ENCODE results near the gene BCAS1. TPM values are rescaled to one million over a fixed set of nuclear protein-coding genes. Genes with fewer than 3 reads are reported as not detected.

BCAS1 gene
- total and polyA plus RNA-seq, 10 of the 15 experiments (the other 5 are each of a cell fraction or from before 2014, with no cell fraction given) = 0.21 to 1.4 (median 0.55) TPM

GRCh38 chr20:53961527-53961926 is 108.9 kb downstream of the BCAS1 start:
- Histone ChIP-seq H3K9me3 (replicated peaks; ENCODE audit: control insufficient read depth, insufficient read depth, low read length) (no peaks in the 10 kb centered on the region), H2AFZ (ENCODE audit: control insufficient read depth, low read depth, low read length) (no peak overlapping the region), H3K27me3 (replicated peaks in 1 of 2; ENCODE audit: control insufficient read depth in 2 of 2, insufficient read depth in 2 of 2, low read length in 1 of 2) (no peaks in the 10 kb centered on the region; a peak in 1 of 4 replicates), H4K20me1 (ENCODE audit: control insufficient read depth, insufficient read depth) (no peaks in the 10 kb centered on the region), H3K4me3 (no peak overlapping the region), H3K4me1 (ENCODE audit: control insufficient read depth, insufficient read depth, low read length) (no peaks in the 10 kb centered on the region), H3K79me2 (ENCODE audit: control insufficient read depth, insufficient read depth, low read length) (no peaks in the 10 kb centered on the region), H3K27ac (ENCODE audit: control insufficient read depth, insufficient read depth) (no peak overlapping the region), H3K4me2 (ENCODE audit: control insufficient read depth, insufficient read depth) (no peak overlapping the region), H3K36me3 (ENCODE audit: control insufficient read depth in 2 of 2, insufficient read depth in 2 of 2, low read length in 1 of 2) (no peaks in the 10 kb centered on the region), H3K9ac (ENCODE audit: control insufficient read depth, insufficient read depth, low read length) (no peak overlapping the region)
- BruUV-seq (replicated peaks) = no TSS peak
- 54% methylated on average over 4 of the region's 4 CpGs for WGBS (ENCODE audit: insufficient coverage, insufficient replicate concordance, low lambda C conversion rate, missing lambda C conversion rate)
- ATAC-seq (no peak), FAIRE-seq (no peak), DNase-seq (ENCODE audit: low read depth, low spot score) (no peak)
- intact Hi-C loops (cut with micrococcal nuclease; ENCODE audit: unreplicated experiment) = no loop called here
- ChIA-PET RAD21 (ENCODE audit: unreplicated experiment) (interaction anchor here (0.6 to 1.4 kb wide), 2 partner anchors 56 to 100 kb away, joined by 3 to 9 read pairs; no protein-coding TSS in a partner anchor), SMC1A (ENCODE audit: uncharacterized antibody, unreplicated experiment) (interaction anchor here (0.9 to 1.7 kb wide), 8 partner anchors 9 to 551 kb away, joined by 3 to 9 read pairs (median 4); no protein-coding TSS in a partner anchor), POLR2A (no interaction called here), CTCF (interaction anchor here (0.6 to 1.2 kb wide), 5 partner anchors 8 to 106 kb away, joined by 3 to 5 read pairs (median 3); no protein-coding TSS in a partner anchor)
- in situ Hi-C loops (cut with MboI) = loop anchor here (25.0 kb wide), 1 partner anchor 676 kb away; no protein-coding TSS in a partner anchor
- TF ChIP-seq TCF7 (IDR thresholded peaks at IDR 0.05; ENCODE audit: borderline replicate concordance) (no peak), MYB (IDR thresholded peaks at IDR 0.05; ENCODE audit: borderline replicate concordance, low read depth, low read length) (no peak), SMC3 (IDR thresholded peaks at IDR 0.05; ENCODE audit: borderline replicate concordance, low read length) (no peak), GABPA (IDR thresholded peaks at IDR 0.05; ENCODE audit: low read depth) (no peak)

- no peak for DNase-seq (ENCODE audit: low read depth, low spot score)
- no peak for ATAC-seq
- in situ Hi-C loops (cut with MboI) = loop anchor here (25.0 kb wide), 1 partner anchor 677 kb away; no protein-coding TSS in a partner anchor
- FAIRE-seq = no peak
- 29% methylated on average over 2 of the region's 2 CpGs for WGBS (ENCODE audit: insufficient coverage, insufficient replicate concordance, low lambda C conversion rate, missing lambda C conversion rate)
- no peak for TF ChIP-seq NR2C2 (IDR thresholded peaks at IDR 0.05; ENCODE audit: borderline replicate concordance, control insufficient read depth, insufficient read length, low read depth)
- peak in 1 of 2 experiments; percentile 92; a peak in 1 of 4 replicates for TF ChIP-seq ETV6 (conservative IDR thresholded peaks at IDR 0.05 in 1 of 2, IDR thresholded peaks at IDR 0.05 in 1 of 2; ENCODE audit: borderline replicate concordance in 1 of 2, low read depth in 1 of 2)
- Histone ChIP-seq H3K36me3 (ENCODE audit: control insufficient read depth in 2 of 2, insufficient read depth in 2 of 2, low read length in 1 of 2) (no peaks in the 10 kb centered on the region), H4K20me1 (ENCODE audit: control insufficient read depth, insufficient read depth) (no peaks in the 10 kb centered on the region), H3K27ac (ENCODE audit: control insufficient read depth, insufficient read depth) (no peak overlapping the region), H3K79me2 (ENCODE audit: control insufficient read depth, insufficient read depth, low read length) (no peaks in the 10 kb centered on the region), H3K4me2 (ENCODE audit: control insufficient read depth, insufficient read depth) (no peak overlapping the region), H3K4me3 (no peak overlapping the region), H2AFZ (ENCODE audit: control insufficient read depth, low read depth, low read length) (no peak overlapping the region), H3K9me3 (replicated peaks; ENCODE audit: control insufficient read depth, insufficient read depth, low read length) (no peaks in the 10 kb centered on the region; the same call in 2 of the 3 replicates), H3K4me1 (ENCODE audit: control insufficient read depth, insufficient read depth, low read length) (no peaks in the 10 kb centered on the region), H3K9ac (ENCODE audit: control insufficient read depth, insufficient read depth, low read length) (no peak overlapping the region), H3K27me3 (replicated peaks in 1 of 2; ENCODE audit: control insufficient read depth in 2 of 2, insufficient read depth in 2 of 2, low read length in 1 of 2) (no peaks in the 10 kb centered on the region; a peak in 1 of 4 replicates)
- BruUV-seq (replicated peaks) = no TSS peak
- ChIA-PET SMC1A (ENCODE audit: uncharacterized antibody, unreplicated experiment) (interaction anchor here (0.9 to 1.7 kb wide), 8 partner anchors 10 to 550 kb away, joined by 3 to 9 read pairs (median 4); no protein-coding TSS in a partner anchor), POLR2A (interaction anchor here (0.7 kb wide), 1 partner anchor 139 kb away, joined by 5 read pairs; no protein-coding TSS in a partner anchor), CTCF (interaction anchor here (0.6 to 1.2 kb wide), 6 partner anchors 9 to 107 kb away, joined by 3 to 5 read pairs (median 4); no protein-coding TSS in a partner anchor), RAD21 (ENCODE audit: unreplicated experiment) (interaction anchor here (0.6 to 1.4 kb wide), 4 partner anchors 57 to 153 kb away, joined by 3 to 9 read pairs (median 3); no protein-coding TSS in a partner anchor)
- intact Hi-C loops (cut with micrococcal nuclease; ENCODE audit: unreplicated experiment) = no loop called here
These were observed 109.7 kb downstream of the BCAS1 start for GRCh38 chr20:53960579-53961272.
